HG03025 (cell line): ENCODE results near the gene CASP7.
A peak's percentile ranks its signal among the peaks of the same experiment; 100 is the strongest.

Experiments
- ATAC-seq: cut with Tn5 transposase; IDR thresholded peaks from one replicate; pipeline ENCODE4 v1.9.1; 2021; ENCODE audit warnings: mild to moderate bottlenecking, moderate library complexity; ENCODE audit not compliant: unreplicated experiment, low FRiP score

Gene CASP7

GRCh38 chr10:113665806-113666354, 13.8 kb upstream of the CASP7 start:
- ATAC-seq, result no peak

DNA sequence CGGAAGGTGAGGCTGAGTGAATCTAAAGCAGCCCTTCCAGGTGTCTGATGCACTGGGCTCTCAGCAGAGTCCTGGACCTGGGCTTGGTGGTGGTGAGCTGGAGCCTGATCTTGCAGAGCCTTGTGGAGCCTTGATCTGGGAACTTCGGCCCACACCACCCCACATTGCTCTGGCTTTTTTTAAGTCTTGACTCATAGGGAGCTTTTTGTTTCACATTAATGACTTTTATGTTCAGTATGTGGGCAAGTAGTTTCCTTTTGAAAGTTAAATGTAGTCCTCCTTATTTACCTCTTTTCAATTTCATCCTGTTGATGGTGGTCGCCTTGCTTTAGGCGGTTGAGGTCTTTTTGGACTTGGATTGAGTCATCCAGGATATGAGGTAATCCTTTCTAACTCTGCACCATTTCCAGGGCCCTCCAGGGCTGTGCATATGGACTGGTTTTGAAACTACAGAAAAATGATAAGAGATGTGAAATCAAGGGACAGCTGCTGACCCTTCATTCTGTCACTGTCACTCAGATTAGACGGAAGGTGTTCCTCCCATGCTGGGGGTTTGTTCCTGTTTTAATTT, 12.9 kb upstream of the CASP7 start:
- ATAC-seq, result peak; percentile 62

DNA sequence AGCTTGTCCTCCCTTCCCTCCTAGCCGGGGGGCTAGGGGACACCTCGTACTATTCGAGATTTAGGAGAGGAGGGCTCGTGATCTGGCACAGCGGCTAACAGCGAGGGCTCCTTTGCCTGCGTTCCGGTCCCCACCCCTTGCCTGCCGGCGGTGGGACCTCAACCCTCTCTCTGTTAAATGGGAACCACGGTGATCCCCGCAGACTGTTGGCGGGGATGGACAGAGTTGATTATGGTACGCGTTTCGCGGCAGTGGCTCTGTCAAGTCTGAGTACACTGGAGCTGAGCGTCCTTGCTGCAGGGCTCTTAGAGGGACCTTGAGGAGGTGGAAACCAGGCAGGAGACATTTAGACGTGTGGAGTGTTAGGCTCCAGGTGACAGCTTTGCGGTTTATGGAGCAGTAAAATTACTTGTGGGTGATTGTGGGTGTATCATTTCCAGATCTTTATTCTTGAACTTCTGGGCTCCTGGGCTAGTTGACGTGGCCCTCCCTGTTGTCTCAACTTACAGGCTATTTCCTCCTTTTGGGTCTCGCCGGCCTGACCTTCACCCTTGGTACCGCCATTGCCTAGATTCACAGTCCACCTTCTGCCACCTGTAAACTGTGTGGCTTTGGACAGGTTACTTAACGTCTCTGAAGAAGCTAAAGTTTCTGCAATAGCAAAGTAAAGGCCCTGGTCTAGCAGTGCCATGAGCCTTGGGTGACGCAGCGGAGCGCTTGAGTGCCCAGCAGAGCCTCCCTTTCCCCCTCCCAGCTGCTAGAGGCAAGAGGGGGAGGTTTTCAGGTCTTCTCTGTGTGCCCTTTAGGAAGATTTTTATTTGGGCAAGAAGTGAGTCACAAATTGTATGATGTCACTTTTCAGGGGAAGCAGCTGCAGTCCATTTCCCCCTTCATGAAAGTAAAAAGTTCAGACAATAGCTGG, 739 bp downstream of the CASP7 start:
- peak; percentile 18 for ATAC-seq

GRCh38 chr10:113681533-113682470, 2.1 kb downstream of the CASP7 start:
- ATAC-seq, result peak; percentile 44

DNA sequence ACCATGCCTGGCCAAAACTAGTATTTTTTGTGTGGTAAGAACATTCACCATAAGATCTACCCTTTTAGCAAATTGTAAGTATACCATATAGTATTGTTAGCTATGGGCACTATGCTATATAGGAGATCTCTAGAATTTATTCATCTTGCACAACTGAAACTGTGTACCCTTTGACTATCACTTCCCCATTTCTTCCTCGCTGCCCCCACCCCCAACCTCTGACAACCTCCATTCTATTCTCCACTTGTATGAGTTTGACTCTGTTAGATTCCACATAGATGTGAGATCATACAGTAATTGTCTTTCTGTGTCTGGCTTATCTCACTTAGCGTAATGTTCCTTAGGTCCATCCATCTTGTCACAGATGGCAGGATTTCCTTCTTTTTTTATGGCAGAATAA, 3.6 kb downstream of the CASP7 start:
- no peak for ATAC-seq

GRCh38 chr10:113686028-113686427, 6.3 kb downstream of the CASP7 start:
- ATAC-seq, result no peak

DNA sequence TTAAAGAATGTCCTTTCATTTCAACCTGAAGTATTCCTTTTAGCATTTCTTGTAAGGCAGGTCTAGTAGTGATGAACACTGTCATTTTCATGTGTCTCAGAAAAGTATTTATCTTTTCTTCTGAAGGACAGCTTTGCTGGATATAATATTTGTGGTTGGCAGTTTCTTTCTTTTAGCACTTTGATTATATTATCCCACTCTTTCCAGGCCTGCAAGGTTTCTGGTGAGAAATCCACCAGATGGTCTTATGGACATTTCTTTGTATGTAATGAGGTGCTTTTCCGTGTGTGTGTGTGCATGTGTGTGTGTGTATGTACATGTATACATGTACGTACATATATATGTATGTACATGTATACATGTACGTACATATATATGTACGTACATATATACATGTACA, 7.3 kb downstream of the CASP7 start:
- no peak for ATAC-seq

DNA sequence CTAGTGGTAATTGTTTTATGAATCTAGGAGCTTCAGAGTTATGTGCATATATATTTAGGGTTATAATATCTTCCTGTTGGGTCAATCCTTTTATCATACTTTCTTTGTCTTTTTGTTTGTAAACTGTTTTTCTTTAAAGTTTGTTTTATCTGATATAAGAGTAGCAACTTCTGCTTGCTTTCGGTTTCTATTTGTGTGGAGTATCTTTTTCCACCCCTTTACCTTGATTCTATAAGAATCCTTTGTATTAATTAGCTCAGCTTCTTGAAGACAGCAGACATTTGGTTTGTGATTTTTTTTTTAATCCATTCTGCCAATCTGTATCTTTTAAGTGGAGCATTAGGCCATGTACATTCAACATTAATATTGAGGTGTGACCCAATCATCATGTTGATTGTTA, 9.3 kb downstream of the CASP7 start:
- no peak for ATAC-seq

DNA sequence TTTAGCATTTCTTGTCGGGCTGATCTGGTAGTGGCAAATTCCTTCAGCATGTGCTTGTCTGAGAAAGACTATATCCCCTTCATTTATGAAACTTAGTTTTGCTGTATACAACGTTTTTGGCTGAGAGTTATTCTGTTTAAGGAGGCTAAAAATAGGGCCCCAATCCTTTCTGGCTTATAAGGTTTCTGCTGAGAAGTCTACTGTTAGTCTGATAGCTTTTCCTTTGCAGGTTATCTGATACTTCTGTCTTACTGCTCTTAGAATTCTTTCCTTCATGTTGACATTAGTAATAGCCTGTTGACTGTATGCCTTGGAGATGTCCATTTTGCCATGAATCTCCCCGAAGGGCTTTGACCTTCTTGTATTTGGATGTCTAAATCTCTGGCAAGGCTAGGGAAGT, 9.9 kb downstream of the CASP7 start:
- no peak for ATAC-seq

GRCh38 chr10:113690749-113691148, 11.0 kb downstream of the CASP7 start:
- no peak for ATAC-seq

GRCh38 chr10:113691381-113691780, 11.7 kb downstream of the CASP7 start:
- ATAC-seq, result no peak

GRCh38 chr10:113692271-113692670, 12.6 kb downstream of the CASP7 start:
- ATAC-seq, result no peak

DNA sequence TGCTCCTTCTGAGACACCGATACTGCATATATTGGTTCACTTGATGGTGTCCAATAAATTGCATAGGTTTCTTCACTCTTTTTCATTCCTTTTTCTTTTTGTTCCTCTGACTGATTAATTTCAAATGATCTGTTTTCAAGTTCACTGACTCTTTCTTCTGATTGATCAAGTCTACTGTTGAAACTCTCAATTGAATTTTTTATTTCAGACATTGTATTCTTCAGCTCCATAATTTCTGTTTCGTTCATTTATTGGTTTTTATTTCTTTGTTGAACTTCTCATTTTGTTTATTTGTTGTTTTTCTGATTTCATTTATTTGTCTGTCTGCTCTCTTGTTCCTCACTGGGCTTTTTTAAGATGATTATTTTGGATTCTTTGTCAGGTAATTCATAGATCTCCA, 13.6 kb downstream of the CASP7 start:
- ATAC-seq, result no peak

DNA sequence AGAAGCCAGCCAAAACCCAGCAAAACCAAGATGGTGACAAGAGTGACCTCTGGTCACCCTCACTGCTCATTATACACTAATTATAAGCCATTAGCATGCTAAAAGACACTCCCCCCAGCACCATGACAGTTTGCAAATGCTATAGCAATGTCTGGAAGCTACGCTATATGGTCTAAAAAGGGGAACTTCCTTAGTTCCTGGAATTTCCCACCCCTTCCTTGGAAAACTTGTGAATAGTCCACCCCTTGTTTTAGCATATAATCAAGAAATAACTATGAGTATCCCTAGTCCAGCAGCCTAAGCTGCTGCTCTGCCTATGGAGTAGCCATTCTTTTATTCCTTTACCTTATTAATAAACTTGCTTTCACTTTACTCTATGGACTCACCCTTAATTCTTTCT, 16.0 kb downstream of the CASP7 start:
- no peak for ATAC-seq

- ATAC-seq, result no peak
These were observed 17.9 kb downstream of the CASP7 start for GRCh38 chr10:113697595-113697994.

- no peak for ATAC-seq
These were observed 25.1 kb downstream of the CASP7 start for GRCh38 chr10:113704637-113705343.

DNA sequence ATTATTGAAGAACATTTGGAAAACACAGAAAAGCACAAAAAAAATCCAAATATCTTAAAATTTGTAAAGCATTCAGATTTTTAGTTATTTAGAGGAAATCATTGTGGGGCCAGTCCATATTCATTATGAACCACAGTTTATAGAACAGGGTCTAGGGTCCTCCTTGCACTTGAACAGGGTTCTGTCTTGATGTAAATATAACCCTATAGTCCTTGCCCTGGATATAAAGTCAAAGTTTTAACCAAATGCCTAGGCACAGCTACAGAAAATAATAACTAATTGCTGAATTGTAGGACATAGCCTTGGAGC, 25.6 kb downstream of the CASP7 start:
- no peak for ATAC-seq

GRCh38 chr10:113706623-113707022, 26.9 kb downstream of the CASP7 start:
- no peak for ATAC-seq

DNA sequence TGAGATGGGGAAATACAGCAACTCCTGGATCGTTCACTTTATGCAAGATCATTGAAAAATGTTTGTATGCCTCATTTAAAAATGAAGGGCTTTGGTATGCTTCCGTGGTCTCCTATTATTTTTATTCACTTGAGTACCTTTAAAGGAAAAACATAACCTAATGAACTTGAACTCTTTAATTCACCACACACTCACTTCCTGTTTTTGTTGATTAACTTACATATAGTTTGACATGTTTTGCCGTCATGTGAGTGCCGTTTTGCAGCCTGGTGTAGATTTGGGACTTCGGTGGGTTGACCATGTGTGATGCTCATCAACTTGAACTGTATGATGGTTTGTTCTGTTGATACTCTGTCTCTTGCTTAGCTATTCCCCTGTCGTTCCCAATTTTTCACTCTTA, 28.9 kb downstream of the CASP7 start:
- no peak for ATAC-seq

- no peak for ATAC-seq
These were observed 29.6 kb downstream of the CASP7 start for GRCh38 chr10:113709221-113709838.
